IMR-90 (cell line): ENCODE data around the gene SYT10. TPM values are rescaled to one million over a fixed set of nuclear protein-coding genes. Genes with fewer than 3 reads are reported as not detected.
"Not testable (repeated sequence)": the region's sequence is repeated elsewhere in the genome, so short reads cannot be mapped to it uniquely, and the experiment has no call there.

Experiments
- ATAC-seq: fragments of 200-7000 bp; cut with Tn5 transposase; 2 replicates; pipeline ENCODE4 v1.9.1; 2020; ENCODE audit warnings: low read depth, mild to moderate bottlenecking, moderate library complexity
- BruUV-seq: library from RNA; stranded (reverse); fragments of 400-500 nt; replicated peaks from 2 replicates; lab custom pipeline; 2021; lab: Mats Ljungman, UMichigan
- CTCF ChIA-PET: fragments of 300-600 bp; formaldehyde crosslinking; extraction: SDS; loops from one replicate; lab custom pipeline; 2021; ENCODE audit warnings: antibody characterized with exemption; lab: Yijun Ruan, JAX
- POLR2A ChIA-PET: fragments of 300-600 bp; sonication (Branson Sonifier 250); formaldehyde crosslinking; loops from one replicate; lab custom pipeline; 2022; ENCODE audit warnings: antibody characterized with exemption; ENCODE audit not compliant: unreplicated experiment; lab: Charles Lee
- DNase-seq: peaks from one replicate; pipeline ENCODE4 v3.0.0; 2013
- H2AFZ ChIP-seq: replicated peaks from 2 replicates; pipeline ENCODE3; 2013; ENCODE audit warnings: low read length, mild to moderate bottlenecking; ENCODE audit not compliant: poor library complexity
- H2AK5ac ChIP-seq: 2 replicates; pipeline ENCODE4 v1.6.1; 2013; ENCODE audit warnings: low read depth, low read length, inconsistent platforms
- H2AK9ac ChIP-seq: replicated peaks from 2 replicates; pipeline ENCODE3; 2013; ENCODE audit warnings: mild to moderate bottlenecking, low read depth, low read length, moderate library complexity; ENCODE audit not compliant: poor library complexity
- H2BK120ac ChIP-seq: 2 replicates; pipeline ENCODE4 v1.6.1; 2013; ENCODE audit warnings: low read depth, low read length, inconsistent platforms
- H2BK15ac ChIP-seq: 3 replicates; pipeline ENCODE4 v1.6.1; 2013; ENCODE audit warnings: low read depth, low read length, inconsistent platforms
- H2BK20ac ChIP-seq: 2 replicates; pipeline ENCODE4 v1.6.1; 2013; ENCODE audit warnings: low read depth, mild to moderate bottlenecking, inconsistent platforms, low read length, moderate library complexity
- H2BK5ac ChIP-seq: 2 replicates; pipeline ENCODE4 v1.6.1; 2013; ENCODE audit warnings: mild to moderate bottlenecking, low read depth, low read length, inconsistent platforms; ENCODE audit not compliant: poor library complexity, severe bottlenecking
- H3K14ac ChIP-seq: replicated peaks from 2 replicates; pipeline ENCODE4 v1.6.1; 2013; ENCODE audit warnings: low read depth, low read length, inconsistent platforms
- H3K18ac ChIP-seq: 2 replicates; pipeline ENCODE4 v1.6.1; 2013; ENCODE audit warnings: low read depth, low read length, control low read depth
- H3K23ac ChIP-seq: 2 replicates; pipeline ENCODE4 v1.6.1; 2013; ENCODE audit warnings: low read depth, low read length, inconsistent platforms
- H3K27ac ChIP-seq: 2 replicates; pipeline ENCODE4 v1.5.1; 2013; ENCODE audit warnings: mild to moderate bottlenecking, control low read depth, low read length; ENCODE audit not compliant: insufficient read depth
- H3K27me3 ChIP-seq: 2 replicates; pipeline ENCODE4 v1.6.1; 2013; ENCODE audit warnings: low read length; ENCODE audit not compliant: control insufficient read depth, insufficient read depth
- H3K36me3 ChIP-seq: 2 replicates; pipeline ENCODE4 v1.6.1; 2013; ENCODE audit warnings: low read length, mixed read lengths; ENCODE audit not compliant: control insufficient read depth, insufficient read depth
- H3K4ac ChIP-seq: 2 replicates; pipeline ENCODE4 v1.6.1; 2013; ENCODE audit warnings: low read depth, low read length, inconsistent platforms
- H3K4me1 ChIP-seq: 2 replicates; pipeline ENCODE4 v1.6.1; 2013; ENCODE audit warnings: low read length, mixed read lengths; ENCODE audit not compliant: control insufficient read depth, insufficient read depth
- H3K4me2 ChIP-seq: 2 replicates; pipeline ENCODE4 v1.6.1; 2013; ENCODE audit warnings: low read depth, mild to moderate bottlenecking, control low read depth, low read length, moderate library complexity
- H3K4me3 ChIP-seq: 2 replicates; pipeline ENCODE4 v1.5.1; 2013; ENCODE audit warnings: low read depth, mild to moderate bottlenecking, control low read depth, low read length, moderate library complexity; ENCODE audit not compliant: insufficient read depth
- H3K56ac ChIP-seq: 2 replicates; pipeline ENCODE4 v1.6.1; 2013; ENCODE audit warnings: low read length, inconsistent platforms; ENCODE audit not compliant: insufficient read depth; ENCODE audit errors: extremely low read depth
- H3K79me1 ChIP-seq, 2 experiments: 2 replicates each; pipeline ENCODE4 v1.6.1; 2013; ENCODE audit warnings: low read length in 2 of 2, inconsistent platforms in 1 of 2, low read depth in 1 of 2
- H3K9ac ChIP-seq: 2 replicates; pipeline ENCODE4 v1.6.1; 2013; ENCODE audit warnings: low read depth, low read length, control low read depth
- H3K9me1 ChIP-seq: 2 replicates; pipeline ENCODE4 v1.6.1; 2013; ENCODE audit warnings: low read length, inconsistent platforms; ENCODE audit not compliant: insufficient read depth
- H3K9me3 ChIP-seq: 2 replicates; pipeline ENCODE4 v1.6.1; 2013; ENCODE audit warnings: low read length; ENCODE audit not compliant: control insufficient read depth, insufficient read depth
- H4K20me1 ChIP-seq: 2 replicates; pipeline ENCODE4 v1.6.1; 2013; ENCODE audit warnings: low read length, inconsistent platforms; ENCODE audit not compliant: insufficient read depth
- H4K5ac ChIP-seq: 2 replicates; pipeline ENCODE4 v1.6.1; 2013; ENCODE audit warnings: mild to moderate bottlenecking, low read depth, low read length, control low read depth
- H4K8ac ChIP-seq, 2 experiments: 2 replicates each; pipeline ENCODE4 v1.6.1; 2013; ENCODE audit warnings: low read depth in 2 of 2, low read length in 2 of 2, control low read depth in 1 of 2, inconsistent platforms in 1 of 2
- H4K91ac ChIP-seq: 2 replicates; pipeline ENCODE4 v1.6.1; 2013; ENCODE audit warnings: low read depth, low read length, inconsistent platforms; ENCODE audit not compliant: insufficient read depth
- WGBS, 2 experiments: methylation state at CpG; one replicate each; pipeline versions ENCODE4 v1.1.5 to v1.1.7; 2013; ENCODE audit warnings: missing lambda C conversion rate in 2 of 2; ENCODE audit not compliant: insufficient read length in 1 of 2; ENCODE audit errors: extremely low coverage in 2 of 2; 5-methylcytosine and 5-hydroxymethylcytosine counted together
- dilution Hi-C: fragments of 300-500 bp; cut with HindIII; formaldehyde crosslinking; loops from one replicate; pipeline ENCODE4 v1.14.3; 2018; ENCODE audit warnings: low sequenced_read_pairs; ENCODE audit not compliant: unreplicated experiment
- in situ Hi-C: fragments of 300-500 bp; cut with MboI; formaldehyde crosslinking; loops from 3 replicates; pipeline ENCODE4 v1.14.3; 2019; ENCODE audit warnings: low sequenced_read_pairs, inconsistent platforms, mixed read lengths
- intact Hi-C: fragments of 100-400 bp; cut with micrococcal nuclease; formaldehyde crosslinking; loops from 2 replicates; pipeline ENCODE4 v1.10.0; 2022
- polyA plus RNA-seq, 3 experiments: library from polyadenylated mRNA; depleted of rRNA; stranded (reverse); fragments of >200 nt; gene quantifications; 2 replicates each; pipeline ENCODE4 v1.2.3, GENCODE V29; 2012; ENCODE audit warnings: low replicate concordance in 1 of 3
- total RNA-seq: library from RNA; depleted of rRNA; stranded (reverse); fragments of >200 nt; gene quantifications from 2 replicates; pipeline ENCODE4 v1.2.3, GENCODE V29; 2012

The SYT10 gene
- total and polyA plus RNA-seq, 2 of the 4 experiments (the other 2 are of a cell fraction): not detected

DNA sequence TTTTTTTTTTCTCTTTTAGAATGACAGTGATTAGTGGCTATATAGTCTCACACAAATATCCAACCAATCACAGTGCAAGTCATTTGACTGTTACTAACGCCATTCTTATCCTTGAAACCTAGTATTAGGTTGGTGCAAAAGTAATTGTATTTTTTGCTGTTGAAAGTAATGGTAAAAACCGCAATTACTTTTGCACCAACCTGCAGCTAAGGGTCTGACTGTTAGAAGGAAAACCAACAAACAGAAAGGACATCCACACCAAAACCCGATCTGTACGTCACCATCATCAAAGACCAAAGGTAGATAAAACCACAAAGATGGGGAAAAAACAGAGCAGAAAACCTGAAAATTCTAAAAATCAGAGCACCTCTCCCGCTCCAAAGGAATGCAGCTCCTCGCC lies 27.2 kb downstream of the SYT10 start:
- H4K91ac ChIP-seq, ATAC-seq, H3K4me3 ChIP-seq, H2BK5ac ChIP-seq, in situ Hi-C loops, H3K27ac ChIP-seq, dilution Hi-C loops, H2AFZ ChIP-seq, H2BK120ac ChIP-seq, H2AK5ac ChIP-seq, H4K5ac ChIP-seq, BruUV-seq, H4K8ac ChIP-seq, H3K56ac ChIP-seq, H2BK15ac ChIP-seq, H3K4ac ChIP-seq, H3K14ac ChIP-seq, H3K18ac ChIP-seq, H4K20me1 ChIP-seq, H3K9me1 ChIP-seq, H3K9ac ChIP-seq, H3K9me3 ChIP-seq, H3K4me1 ChIP-seq, H3K27me3 ChIP-seq, H2AK9ac ChIP-seq, H3K79me1 ChIP-seq, H3K36me3 ChIP-seq, H3K23ac ChIP-seq, CTCF ChIA-PET, H2BK20ac ChIP-seq, intact Hi-C loops, H3K4me2 ChIP-seq, DNase-seq, POLR2A ChIA-PET: not testable (repeated sequence)
- no CpG with 5 or more reads among the region's 6 CpGs for WGBS, 2 experiments
